OCI-LY3 (cell line): Measurements from ENCODE around the gene KNOP1.

Experiments used
- CTCF ChIP-seq: fragments of 200-600, 300-600 bp; sonication (generic); IDR thresholded peaks from 2 replicates; pipeline ENCODE4 v1.5.1; 2014; ENCODE audit warnings: antibody characterized with exemption, low read length, low read depth
- EZH2phosphoT487 ChIP-seq: fragments of 200-600 bp; shearing (Covaris generic); IDR thresholded peaks from 2 replicates; pipeline ENCODE4 v1.6.1; 2018; ENCODE audit warnings: antibody characterized with exemption, mixed run types, low read depth

- TF ChIP-seq CTCF (no peak), EZH2phosphoT487 (no peak)
Observed at GRCh38 chr16:19698480-19699465, 19.3 kb downstream of the KNOP1 start.
